Osteoblast (primary cell): ENCODE results near the gene RAB40B. TPM values are rescaled to one million over a fixed set of nuclear protein-coding genes. Genes with fewer than 3 reads are reported as not detected.
A peak's percentile ranks its signal among the peaks of the same experiment; 100 is the strongest.

Experiments
- DNase-seq: peaks from one replicate; pipeline ENCODE4 v3.0.0; 2011; ENCODE audit warnings: low spot score, mixed read lengths; ENCODE audit not compliant: insufficient read length; ENCODE audit errors: missing footprints
- H2AFZ ChIP-seq: 2 replicates; pipeline ENCODE4 v1.6.0; 2011; ENCODE audit warnings: mild to moderate bottlenecking, low read length
- H3K27ac ChIP-seq: 2 replicates; pipeline ENCODE4 v1.5.1; 2011; ENCODE audit warnings: mild to moderate bottlenecking, low read depth, low read length, moderate library complexity
- H3K27me3 ChIP-seq: 2 replicates; pipeline ENCODE4 v1.6.0; 2012; ENCODE audit warnings: mild to moderate bottlenecking, control low read depth, inconsistent platforms, low read length, moderate library complexity; ENCODE audit not compliant: insufficient read depth
- H3K36me3 ChIP-seq: 2 replicates; pipeline ENCODE4 v1.5.1; 2011; ENCODE audit warnings: mild to moderate bottlenecking, low read length, control low read depth, moderate library complexity; ENCODE audit not compliant: insufficient read depth
- H3K4me1 ChIP-seq: 2 replicates; pipeline ENCODE4 v1.5.1; 2011; ENCODE audit warnings: mild to moderate bottlenecking, low read length, control low read depth, moderate library complexity; ENCODE audit not compliant: insufficient read depth
- H3K4me2 ChIP-seq: 2 replicates; pipeline ENCODE4 v1.6.0; 2011; ENCODE audit warnings: mild to moderate bottlenecking, low read length; ENCODE audit not compliant: insufficient read depth
- H3K4me3 ChIP-seq: fragments of 200-600 bp; sonication (generic); 3 replicates; pipeline ENCODE4 v1.5.1; 2012; ENCODE audit warnings: mild to moderate bottlenecking, low read length, inconsistent platforms; ENCODE audit not compliant: insufficient read depth
- H3K79me2 ChIP-seq: 2 replicates; pipeline ENCODE4 v1.6.0; 2012; ENCODE audit warnings: mild to moderate bottlenecking, low read length, control low read depth, inconsistent platforms; ENCODE audit not compliant: insufficient read depth
- H3K9me3 ChIP-seq: 2 replicates; pipeline ENCODE4 v1.5.1; 2011; ENCODE audit warnings: low read depth, low read length, control low read depth
- H4K20me1 ChIP-seq: 2 replicates; pipeline ENCODE4 v1.6.0; 2012; ENCODE audit warnings: mild to moderate bottlenecking, low read length, control low read depth; ENCODE audit not compliant: insufficient read depth
- total RNA-seq: library from RNA; depleted of rRNA; stranded (reverse); fragments of >200 nt; gene quantifications from 2 replicates; pipeline ENCODE4 v1.2.3, GENCODE V29; 2012
- TF ChIP-seq, protein P1 (sequence below): IDR thresholded peaks from 2 replicates; pipeline ENCODE4 v1.5.1; 2011; ENCODE audit warnings: mild to moderate bottlenecking, low read depth, low read length, moderate library complexity; ENCODE audit errors: extremely low read depth

The RAB40B gene
- total RNA-seq, 1 donor = 8.3 TPM

DNA sequence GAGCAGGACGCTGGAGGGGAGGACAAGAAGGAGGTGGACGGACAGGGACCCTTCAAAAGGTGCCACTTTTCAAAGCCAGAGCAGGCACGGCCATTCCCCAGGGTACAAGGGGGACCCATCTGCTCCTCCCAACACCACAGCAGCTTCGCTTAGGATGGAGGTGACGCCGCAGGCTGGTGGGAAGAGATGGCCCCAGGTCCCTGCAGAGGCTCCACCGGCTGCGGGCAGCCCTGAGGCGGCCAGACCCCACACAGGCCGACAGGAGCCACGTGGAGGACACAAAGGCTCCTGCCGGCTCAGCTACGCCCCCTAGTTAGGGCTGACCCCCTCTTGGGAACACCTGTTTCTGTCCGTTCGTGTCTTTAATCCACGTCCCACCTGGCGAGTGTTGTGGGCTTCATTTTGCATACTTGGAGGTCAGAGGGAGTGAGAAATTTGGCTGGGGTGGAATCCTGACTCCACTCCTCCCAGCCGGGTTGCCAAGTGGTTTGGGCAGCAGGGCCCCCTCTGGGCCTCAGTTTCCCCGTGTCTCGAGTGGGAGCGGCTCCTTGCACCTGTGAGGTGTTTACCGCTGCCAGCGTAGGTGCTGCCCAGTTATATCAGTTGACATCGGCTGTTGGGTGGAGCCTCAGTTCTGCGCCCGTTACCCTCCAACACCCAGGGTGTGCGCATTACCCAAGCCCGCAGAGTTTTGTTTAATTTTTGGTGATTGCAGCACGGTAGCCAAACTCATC lies 12.2 kb upstream of the RAB40B start:
- H3K9me3 ChIP-seq = no peaks in the 10 kb centered on the region
- no peaks in the 10 kb centered on the region for H3K27me3 ChIP-seq
- H3K4me2 ChIP-seq = no peak overlapping the region
- no peaks in the 10 kb centered on the region for H3K4me1 ChIP-seq
- H3K4me3 ChIP-seq = no peak overlapping the region
- no peak for DNase-seq
- no peaks in the 10 kb centered on the region for H4K20me1 ChIP-seq
- H3K36me3 ChIP-seq = no peaks in the 10 kb centered on the region
- TF ChIP-seq, protein P1, sequence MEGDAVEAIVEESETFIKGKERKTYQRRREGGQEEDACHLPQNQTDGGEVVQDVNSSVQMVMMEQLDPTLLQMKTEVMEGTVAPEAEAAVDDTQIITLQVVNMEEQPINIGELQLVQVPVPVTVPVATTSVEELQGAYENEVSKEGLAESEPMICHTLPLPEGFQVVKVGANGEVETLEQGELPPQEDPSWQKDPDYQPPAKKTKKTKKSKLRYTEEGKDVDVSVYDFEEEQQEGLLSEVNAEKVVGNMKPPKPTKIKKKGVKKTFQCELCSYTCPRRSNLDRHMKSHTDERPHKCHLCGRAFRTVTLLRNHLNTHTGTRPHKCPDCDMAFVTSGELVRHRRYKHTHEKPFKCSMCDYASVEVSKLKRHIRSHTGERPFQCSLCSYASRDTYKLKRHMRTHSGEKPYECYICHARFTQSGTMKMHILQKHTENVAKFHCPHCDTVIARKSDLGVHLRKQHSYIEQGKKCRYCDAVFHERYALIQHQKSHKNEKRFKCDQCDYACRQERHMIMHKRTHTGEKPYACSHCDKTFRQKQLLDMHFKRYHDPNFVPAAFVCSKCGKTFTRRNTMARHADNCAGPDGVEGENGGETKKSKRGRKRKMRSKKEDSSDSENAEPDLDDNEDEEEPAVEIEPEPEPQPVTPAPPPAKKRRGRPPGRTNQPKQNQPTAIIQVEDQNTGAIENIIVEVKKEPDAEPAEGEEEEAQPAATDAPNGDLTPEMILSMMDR = no peak
- H3K79me2 ChIP-seq = no peaks in the 10 kb centered on the region
- H2AFZ ChIP-seq = no peak overlapping the region
- no peak overlapping the region for H3K27ac ChIP-seq

DNA sequence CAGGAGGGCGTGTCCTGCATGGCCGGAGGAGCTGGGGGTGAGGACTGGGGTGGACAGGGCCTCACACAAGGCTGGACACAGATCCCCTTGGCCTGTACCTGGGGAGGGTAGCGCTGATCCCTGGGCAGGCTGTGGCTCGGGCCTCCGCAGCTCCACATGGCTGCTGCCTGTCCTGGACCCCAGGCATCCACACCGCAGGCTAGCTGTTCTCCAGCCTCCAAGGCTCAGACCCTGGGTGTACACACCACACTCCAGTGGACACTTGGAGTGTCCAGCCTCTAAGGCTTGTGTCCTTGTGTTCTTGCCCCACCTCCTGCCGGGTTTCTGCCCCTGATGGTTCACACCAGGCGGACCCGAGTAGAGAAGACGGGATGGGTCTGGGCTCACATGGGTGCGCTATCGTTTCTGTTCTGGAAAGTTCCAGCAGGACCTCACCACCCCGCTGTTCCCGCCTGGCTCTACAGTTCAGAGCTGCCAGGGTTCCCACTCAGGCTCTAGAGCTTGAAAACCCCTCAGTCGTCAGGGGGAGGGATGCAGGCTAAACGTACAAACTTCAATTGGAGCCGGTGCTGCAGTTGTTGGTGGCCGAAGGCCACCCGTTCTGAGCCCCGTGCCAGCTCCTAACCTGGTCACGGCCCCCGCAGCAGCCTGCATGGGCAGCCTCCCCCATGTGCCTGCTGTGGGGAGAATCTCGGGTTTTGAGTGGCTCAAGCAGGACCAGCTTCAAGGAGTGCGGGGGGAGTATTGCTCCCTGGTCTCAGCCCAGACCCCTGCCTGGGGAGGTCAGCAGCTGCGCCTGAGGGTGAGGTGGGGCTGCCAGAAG lies 11.4 kb upstream of the RAB40B start:
- Histone ChIP-seq H3K4me2 (no peak overlapping the region), H3K36me3 (no peaks in the 10 kb centered on the region), H3K4me1 (no peaks in the 10 kb centered on the region), H3K9me3 (no peaks in the 10 kb centered on the region), H3K4me3 (no peak overlapping the region), H2AFZ (no peak overlapping the region), H3K27me3 (no peaks in the 10 kb centered on the region), H3K27ac (no peak overlapping the region), H4K20me1 (no peaks in the 10 kb centered on the region), H3K79me2 (no peaks in the 10 kb centered on the region)
- DNase-seq = no peak
- TF ChIP-seq, protein P1 = no peak

DNA sequence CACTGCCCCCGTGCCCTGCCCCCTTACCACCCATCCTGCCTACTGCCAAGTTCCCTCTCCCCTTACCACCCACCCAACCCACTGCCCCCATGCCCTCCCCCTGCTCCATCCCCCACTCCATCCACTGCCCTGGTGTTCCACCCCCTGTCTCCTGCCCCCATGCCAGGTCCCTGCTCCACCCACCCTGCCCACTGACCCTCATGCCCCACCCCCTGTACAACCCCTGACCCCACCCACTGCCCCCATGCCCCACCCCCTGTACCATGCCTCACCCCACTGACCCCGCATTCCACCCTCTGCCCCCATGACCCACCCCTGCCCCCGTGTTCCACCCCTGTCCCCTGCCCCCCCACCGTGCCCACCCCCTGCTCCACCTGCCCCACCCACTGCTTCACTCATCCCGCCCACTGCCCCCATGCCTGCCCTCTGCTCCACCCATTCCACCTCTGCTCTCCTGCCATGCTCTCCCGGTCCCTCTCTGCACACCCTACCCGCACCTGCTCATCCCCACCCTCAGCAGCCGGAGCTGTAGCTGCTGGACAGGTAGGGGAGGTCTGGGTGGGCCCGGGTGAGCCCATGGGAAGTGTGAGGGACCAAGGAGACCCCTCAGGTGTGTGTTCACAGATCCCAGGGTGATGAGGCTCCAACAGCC lies 10.7 kb upstream of the RAB40B start:
- Histone ChIP-seq H3K4me3 (no peak overlapping the region), H3K4me2 (no peak overlapping the region), H3K27ac (no peak overlapping the region), H3K4me1 (no peaks in the 10 kb centered on the region), H3K79me2 (no peaks in the 10 kb centered on the region), H2AFZ (no peak overlapping the region), H3K9me3 (no peaks in the 10 kb centered on the region), H3K27me3 (peaks cover 2% of the 10 kb centered on the region), H4K20me1 (no peaks in the 10 kb centered on the region), H3K36me3 (no peaks in the 10 kb centered on the region)
- TF ChIP-seq, protein P1 = no peak
- no peak for DNase-seq

DNA sequence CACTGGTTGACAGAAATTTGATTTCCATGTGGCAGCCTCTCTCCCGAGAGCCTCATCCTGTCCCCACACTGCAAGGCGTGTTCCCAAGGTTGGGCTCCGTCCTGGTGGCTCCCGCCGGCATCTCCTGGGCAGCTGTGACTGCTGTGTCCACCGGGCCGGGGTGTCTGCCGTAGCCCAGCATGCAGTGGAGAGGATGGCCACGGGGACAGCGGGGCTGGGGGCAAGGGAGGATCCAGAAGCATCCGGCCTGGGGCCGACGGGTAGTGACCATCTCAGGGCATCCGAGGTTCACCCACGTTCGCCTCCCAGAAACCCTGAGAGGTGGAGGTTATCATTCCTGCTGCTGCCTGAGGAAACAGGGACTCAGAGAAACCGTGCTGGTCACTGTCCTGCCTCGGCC lies 7.3 kb upstream of the RAB40B start:
- Histone ChIP-seq H3K4me2 (no peak overlapping the region), H4K20me1 (no peaks in the 10 kb centered on the region), H3K36me3 (no peaks in the 10 kb centered on the region), H3K27ac (no peak overlapping the region), H3K9me3 (no peaks in the 10 kb centered on the region), H3K4me3 (no peak overlapping the region), H3K27me3 (peaks cover 3% of the 10 kb centered on the region), H2AFZ (no peak overlapping the region), H3K79me2 (no peaks in the 10 kb centered on the region), H3K4me1 (no peaks in the 10 kb centered on the region)
- TF ChIP-seq, protein P1 = no peak
- peak; percentile 76 for DNase-seq
